Stimulated activated CD8-positive, alpha-beta memory T cell treated with anti-CD3 and anti-CD28 coated beads, Interleukin-4, amount 100 ng/mL, for 4 hours (primary cell): ENCODE results near the gene THSD7A.
"Not testable (repeated sequence)": the region's sequence is repeated elsewhere in the genome, so short reads cannot be mapped to it uniquely, and the experiment has no call there.

Source experiments
- DNase-seq, 2 donors: peaks; one replicate each; pipeline ENCODE4 v3.0.0-alpha.2; 2020; ENCODE audit warnings: low read depth in 2 of 2, low spot score in 1 of 2

THSD7A gene

DNA sequence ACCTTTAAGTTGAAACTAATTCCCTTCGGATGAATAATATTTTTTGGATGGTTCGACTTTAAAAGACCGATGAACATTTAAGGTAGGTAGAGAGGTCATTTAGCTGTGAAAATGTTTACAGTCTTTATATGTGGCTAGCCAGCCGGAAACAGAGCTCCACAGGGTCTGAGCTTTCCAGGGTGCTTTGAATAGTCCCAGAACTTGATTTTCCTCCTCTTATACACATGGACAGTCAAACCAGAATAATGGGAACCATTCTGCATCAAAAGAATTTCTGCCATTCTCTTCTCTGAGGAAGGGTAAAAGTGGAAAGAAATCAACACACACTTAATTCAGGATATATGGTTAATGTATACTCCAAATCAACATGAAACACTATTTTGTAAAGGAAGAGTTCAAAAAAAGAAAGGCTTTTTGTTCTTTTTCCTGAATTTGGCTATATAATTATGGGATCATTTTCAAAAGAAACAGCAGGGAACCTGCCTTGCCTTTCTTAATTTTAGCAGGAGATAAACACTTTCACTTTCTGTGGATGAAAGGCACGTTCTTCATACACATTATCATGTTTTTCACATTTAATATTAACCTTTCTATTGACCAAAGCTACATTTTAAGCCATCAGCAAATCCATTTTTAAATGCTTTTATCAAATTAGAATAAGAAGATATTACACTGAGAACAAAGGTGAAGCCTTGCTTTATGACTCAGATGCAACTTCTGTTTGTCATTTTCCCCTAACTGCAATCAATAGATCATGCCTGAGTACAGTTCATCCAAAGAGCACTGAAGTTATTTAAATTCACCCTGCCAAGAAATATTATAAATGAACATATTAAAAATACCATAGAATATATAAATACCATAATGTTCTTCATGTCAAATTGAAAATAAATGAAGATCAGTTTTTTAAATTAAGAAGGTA, 307.3 kb downstream of the THSD7A start:
- DNase-seq: no peak

DNA sequence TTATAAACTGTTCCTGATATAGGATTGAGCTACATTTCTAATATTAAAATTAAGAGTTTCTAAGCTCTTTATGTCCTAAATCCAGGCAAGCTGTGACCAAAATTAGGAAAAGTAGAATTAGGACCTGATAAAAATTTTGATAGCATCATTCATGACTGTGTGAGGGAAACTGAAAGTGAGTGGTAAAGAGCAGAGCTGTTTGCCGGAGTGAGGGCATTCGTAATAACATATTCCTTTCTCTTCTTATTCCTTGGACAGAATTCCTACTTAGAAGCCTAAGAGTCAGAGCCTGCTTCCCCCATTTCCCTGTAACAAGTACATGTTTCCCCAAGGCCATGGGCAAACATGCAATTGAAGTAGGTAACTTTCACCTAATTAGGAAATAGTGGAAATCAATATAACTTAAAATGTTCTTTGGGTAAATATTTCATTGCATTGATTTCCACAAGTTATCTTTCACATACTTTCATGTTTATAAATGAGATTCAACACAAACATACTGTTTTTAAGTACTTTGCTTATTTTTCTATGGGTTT, 310.0 kb downstream of the THSD7A start:
- not testable (repeated sequence) for DNase-seq

DNA sequence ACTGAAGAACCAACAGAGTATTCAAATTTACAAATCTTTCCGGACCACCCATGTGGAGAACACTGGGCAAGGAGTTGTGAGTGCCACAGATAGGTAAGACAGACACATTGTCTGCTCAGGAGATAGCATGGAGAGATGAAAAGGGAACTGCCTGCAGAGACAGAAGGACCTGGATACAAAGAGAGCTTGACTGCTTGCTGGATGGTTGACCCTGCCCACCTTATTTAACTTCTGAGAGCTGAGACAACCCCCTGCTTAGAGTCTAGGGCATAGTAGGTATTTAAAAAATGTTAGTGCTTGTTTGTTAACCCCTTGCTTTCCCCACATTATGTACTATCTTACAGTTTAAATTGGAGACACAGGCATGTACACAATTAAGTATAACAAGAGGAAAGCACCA, 314.1 kb downstream of the THSD7A start:
- DNase-seq: no peak

DNA sequence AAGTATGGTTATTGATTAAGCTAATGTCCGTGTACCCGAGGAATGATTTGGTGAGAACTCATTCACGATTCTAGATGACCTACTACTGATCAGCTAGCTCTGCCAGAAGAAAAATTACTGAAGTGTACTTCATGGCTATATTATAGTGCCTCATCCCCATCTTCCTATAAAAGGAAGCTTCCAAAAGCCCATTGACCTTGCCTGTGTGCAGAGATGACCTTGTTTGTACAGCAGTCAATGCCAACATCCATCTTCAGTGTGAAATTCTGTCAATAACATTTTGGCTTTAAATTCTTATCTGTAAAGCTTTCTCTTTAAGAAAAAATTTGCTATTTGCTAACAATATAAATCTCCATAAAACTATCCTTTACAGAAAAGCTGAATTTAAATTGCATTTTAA, 315.7 kb downstream of the THSD7A start:
- no peak for DNase-seq

DNA sequence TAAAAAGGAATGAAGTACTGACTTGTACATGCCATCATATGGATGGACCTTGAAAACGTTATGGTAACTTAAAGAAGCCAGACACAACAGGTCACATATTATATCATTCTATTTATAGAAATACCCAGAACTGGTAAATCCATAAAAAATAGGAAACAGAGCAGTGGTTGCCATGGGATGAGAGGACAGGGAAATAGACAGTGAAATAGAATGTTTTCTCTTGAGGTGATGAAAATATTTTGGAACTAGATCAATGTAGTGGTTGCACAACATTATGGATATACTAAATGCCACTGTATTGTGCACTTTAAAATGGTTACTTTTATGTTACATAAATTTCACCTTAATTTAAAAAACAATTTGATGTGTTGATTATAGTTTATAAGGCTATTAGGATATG, 318.5 kb downstream of the THSD7A start:
- DNase-seq: no peak

DNA sequence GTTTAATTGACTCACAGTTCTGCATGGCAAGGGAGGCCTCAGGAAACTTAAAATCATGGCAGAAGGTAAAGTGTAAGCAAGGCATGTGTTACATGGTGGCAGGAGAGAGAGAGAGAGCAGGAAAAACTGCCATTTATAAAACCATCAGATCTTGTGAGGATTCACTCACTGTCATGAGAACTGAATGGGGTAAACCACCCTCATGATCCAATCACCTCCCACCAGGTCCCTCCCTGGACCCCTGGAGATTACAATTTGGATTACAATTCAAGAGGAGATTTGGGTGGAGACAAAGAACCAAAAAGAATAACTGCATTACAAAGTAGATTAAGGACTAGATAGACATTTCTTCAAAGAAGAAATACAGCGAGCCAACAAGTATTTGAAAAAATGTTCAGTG, 324.1 kb downstream of the THSD7A start:
- no peak for DNase-seq

DNA sequence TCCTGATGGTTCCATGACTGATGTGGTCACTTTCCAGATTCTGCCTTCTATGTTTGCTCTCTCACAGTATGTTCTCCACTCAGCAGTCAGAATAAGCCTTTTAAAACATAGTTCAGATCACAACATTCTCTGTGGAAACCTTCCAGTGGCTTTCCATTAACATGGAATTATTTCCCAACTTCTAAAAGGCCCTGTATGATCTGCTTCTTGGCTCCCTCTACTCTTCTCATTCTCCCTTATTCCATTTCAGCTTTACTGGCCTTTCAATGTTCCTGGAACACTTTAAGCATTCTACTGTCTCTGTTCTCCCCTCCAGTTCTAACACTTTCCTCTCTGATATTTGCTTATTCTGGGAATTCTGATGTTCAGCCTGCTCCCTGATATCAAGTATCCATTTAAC, 325.6 kb downstream of the THSD7A start:
- DNase-seq: no peak

DNA sequence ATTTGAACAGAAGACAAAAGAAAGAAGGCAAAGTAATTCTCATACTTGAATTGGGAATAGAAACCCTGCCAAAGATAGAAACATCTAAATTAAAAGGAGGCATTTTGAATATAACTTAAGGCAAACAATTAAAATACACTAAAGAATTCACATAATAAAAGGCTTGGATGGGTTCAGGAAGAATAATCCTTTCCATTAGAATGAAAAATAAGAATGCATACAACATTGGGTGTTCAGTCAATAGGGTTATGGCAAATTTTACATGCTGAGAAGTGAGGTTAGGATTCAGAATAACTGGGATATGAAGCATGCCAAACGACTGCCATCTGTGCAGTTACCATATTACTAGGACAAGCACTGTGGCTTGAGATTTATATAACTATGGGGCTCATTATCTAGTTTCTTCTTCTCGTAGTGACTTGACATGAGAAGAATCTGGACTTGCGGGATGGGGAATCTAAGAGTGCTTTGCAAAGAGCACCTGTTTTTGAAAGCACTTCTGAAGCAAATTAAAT, 326.5 kb downstream of the THSD7A start:
- DNase-seq: no peak

DNA sequence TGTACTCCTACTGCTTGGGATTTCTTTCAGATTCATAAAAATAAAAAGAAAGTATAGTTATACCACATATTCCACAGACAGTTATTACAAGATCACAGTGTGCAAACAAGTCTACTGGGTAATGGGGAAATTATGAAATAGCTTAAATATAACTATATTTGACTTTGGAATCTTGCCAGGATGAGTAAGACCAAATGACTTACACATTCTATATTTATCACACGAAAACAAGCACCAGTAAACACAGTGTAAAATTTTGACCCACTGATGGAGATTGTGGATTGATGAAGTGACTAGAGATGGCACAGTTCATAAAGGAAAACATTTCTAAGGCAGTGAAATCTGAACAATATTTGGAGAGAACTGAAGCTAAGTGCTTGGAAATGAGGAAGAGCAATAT, 339.7 kb downstream of the THSD7A start:
- no peak for DNase-seq

DNA sequence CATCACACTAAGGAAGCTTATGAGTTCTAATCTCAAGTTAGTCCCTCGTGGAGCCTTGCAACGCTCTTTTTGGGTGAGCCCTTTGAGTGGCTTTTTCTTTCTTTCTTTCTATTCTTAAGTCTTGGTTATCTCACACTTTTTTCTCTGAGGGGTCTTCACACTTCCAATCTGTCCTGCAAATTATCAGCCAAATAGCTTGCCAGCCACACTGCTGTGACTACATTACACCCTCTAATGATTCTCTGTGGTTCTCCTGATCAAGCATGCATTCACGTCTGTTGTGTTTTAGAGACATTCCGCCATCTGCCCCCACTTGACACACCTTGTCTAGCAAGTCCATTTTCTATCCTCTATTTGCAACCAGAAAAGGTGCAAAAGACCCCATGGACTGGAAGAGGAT, 340.2 kb downstream of the THSD7A start:
- DNase-seq: no peak

DNA sequence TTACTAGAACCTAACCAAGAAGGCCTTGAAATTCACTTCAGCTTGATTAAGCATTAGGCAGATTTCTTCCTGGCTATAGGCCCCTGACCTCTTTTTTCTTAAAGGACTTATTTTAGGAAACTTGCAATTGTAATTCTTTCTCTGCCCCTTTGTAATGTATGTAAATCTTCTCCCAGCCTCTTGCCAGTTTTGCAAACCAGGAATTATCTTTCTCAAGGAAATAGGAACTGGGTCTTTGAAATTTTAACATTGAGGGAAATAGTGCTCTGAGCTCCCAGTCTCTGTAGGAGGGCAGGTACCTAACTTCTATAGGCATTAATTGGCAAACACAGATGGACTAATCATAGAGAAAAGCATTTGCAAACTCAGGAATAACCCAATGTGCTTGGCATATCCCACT, 342.7 kb downstream of the THSD7A start:
- no peak for DNase-seq

DNA sequence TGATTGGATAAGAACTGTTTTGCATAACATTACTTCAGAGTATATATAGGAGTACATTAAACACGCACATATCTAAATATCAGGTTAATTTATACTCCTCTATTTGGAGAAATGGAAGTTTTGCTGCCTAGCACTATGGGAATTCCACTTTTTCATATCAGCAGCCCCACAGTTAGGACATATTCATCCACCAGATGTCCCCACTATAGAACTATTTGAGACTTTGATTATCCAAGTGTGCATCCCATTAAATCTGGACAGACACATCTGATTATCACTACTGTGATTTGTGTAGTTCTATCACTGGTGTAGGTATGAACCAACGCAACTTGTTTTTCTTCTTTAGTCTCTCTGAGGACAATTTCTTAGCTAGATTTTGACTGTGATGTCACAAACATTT, 345.7 kb downstream of the THSD7A start:
- DNase-seq: no peak

DNA sequence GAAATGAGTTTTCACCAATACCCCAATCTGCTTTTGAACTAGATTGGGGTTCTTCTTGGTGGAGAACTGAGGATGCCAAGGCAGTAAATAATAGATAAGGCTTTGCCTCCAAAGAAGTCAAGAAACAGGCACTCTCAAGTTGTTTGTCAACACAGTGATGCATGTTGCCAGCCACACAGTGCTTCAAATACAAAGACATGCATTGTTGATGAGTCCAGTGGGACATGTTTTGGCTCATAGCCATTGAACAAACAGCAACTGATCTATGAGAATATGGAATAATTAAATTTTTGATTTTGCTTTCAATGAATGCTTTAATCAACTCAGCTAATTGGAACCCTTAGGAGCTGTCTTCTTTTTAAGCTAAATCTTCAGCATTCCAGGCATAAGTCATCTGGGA, 346.4 kb downstream of the THSD7A start:
- no peak for DNase-seq

DNA sequence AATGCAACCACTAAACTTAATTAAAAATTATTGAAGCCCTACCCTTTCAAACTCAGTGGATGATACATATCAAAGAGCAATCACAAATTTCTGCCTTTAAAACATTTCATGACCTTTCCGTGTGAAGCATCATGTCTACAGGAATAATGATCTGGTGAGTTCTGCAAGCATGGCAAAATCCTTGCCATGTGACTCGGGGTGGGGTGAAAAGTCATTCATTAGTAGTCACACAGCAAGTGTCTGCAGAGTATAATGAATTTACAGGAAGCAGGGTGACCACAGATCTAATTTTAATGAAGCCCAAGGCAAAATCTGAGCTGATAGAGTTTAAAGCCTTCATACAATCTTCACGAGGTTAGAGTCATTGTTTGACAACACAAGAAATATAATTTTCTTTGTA, 351.9 kb downstream of the THSD7A start:
- no peak for DNase-seq

DNA sequence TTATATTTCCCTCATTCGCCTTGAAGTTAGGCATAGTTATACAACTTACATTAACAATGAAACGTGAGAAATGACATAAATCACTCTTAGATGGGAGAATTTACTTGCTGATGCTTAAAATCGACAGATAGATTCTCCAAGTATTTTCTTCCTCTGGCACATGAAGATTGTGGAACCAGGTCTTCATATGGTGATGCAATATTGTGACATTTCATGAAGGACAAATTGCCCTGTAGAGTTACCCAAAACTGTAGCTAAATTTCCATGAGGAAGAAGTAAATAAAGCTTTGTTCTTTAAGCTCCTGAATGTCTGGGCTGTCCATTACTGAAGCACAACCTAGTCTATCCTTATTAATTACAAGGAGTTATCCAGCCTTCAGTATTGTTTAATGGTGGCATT, 353.1 kb downstream of the THSD7A start:
- no peak for DNase-seq

DNA sequence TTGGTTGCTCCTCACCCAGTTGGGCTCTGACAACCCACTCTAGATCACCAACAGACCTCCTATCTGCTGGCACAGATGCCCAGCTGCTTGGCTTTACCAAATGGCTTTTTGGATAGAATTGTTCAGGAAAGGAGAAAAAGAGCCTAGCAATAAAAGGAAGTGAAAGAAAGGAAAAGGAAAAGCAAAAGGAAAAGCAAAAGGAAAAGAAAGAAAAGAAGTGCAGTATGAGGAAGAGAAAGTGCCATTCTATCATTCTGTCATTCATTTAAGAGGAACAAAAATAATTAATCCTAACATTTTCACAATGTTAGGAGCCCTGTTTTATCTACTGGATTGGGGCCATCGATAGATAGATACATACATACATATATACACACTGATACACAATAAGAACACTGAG, 353.6 kb downstream of the THSD7A start:
- no peak for DNase-seq

DNA sequence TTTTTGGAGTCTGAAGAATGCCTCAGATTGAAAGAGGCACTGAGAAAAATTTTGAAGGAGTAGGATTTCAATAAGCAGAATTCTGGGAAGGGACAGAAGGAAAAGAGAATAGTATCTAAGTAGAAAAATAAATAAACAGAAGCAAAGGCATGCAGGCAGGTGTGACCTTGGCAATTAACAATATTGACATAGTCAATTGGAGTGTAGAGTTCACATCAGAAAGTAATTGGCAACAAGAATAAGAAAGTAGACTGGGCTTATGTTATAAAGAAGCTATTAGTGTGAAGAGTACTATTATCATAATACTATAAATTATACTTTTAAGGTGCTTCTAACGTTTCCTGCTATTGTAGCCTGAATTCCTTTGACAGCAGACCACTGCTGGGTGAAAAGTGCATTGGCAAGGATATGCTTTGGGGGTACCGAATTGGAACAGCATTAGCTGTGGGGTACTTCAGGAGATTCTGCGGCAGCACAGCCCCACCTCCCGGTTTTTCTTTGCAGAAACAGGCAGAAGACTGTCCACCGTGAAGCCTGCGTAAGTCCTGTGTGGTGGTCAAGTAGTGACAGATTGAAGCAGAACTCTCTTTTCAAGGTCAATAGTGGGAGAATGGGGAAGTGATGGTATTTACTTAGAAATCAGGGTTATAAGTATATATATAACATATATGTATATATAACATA, 357.0 kb downstream of the THSD7A start:
- DNase-seq: no peak

DNA sequence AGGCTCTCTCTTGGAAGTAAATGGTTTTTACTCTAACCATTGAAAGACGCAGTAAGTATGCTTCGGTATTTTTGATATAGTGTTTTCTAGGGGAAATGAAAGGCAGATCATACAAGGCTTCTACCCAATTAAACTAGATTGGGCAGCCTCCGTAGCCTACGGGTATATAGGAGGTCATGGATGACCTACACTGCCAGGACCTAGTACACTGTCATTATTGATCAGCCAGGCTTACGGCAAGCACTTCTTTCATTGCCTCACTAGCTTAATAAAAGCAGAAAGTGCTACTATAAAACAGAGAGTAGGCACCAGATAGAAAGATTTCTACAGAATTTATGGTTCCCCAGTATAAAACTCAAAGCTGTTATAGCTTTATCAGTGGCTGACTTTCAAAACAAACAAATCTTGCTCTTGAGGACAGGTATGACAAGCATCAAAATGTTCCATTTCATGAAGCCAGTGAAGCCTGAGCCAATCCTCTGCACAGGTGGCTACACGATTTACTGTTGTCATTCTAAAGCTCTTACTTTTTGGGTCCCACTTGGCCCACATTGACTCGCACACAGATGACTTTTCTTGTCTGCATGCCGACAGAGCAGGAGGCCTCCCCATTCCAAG, 358.1 kb downstream of the THSD7A start:
- no peak for DNase-seq

DNA sequence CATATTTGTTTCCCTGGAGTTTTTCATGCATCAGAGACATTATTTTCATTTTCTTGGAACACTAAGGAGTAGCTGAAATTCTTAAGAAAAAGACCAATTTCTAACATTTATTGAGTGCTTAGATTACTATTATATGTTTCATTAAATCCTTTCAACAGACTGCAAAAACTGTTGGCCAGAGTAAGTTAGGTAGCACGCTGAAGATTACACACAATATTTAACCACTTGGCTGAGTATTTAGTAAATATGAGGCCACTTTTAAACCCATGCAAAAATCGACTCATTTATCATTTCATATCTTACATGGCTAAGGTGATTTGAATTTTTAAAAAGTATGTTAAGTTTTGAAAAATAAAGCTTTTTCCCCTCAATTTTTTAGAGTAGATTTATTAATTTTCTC, 358.8 kb downstream of the THSD7A start:
- DNase-seq: no peak

DNA sequence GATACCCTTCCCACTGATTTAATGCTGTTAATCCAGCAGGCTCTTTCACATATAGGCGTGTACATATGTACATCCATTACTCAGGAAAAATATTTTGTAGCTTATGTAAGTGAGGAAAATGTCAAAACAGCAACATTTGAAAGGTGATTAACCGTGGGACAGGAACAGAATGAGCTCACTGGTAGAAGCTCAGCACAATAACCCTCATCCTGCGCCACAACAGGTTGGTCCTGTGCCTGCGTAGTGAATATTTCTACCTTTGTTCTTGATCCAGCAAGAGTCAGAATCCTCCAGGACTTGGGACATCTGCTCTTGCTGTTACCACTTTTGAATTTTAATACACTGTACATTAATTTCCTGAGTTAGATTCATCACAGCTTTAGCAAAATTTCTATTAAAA, 359.4 kb downstream of the THSD7A start:
- DNase-seq: no peak

DNA sequence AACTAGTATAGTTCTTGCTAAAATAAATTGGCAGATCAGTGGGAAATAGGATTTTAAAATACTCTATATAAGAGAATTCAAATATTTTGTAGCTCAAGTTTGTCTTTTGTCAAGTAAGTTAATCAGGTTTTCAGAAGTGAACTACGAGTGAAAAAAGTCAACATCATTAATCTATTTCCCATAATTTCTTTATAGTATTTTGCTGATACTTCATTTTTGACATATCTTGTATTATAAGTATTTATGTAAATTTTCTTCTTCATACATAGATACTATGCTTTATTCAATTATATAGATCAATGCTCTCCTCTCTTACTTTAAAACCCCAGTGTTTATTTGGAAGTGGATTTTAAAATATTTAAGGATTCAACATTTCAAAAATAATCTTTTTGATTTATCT, 360.7 kb downstream of the THSD7A start:
- no peak for DNase-seq
